Body of pancreas (tissue), 4 donors: ENCODE results near the gene ABCD1. TPM values are rescaled to one million over a fixed set of nuclear protein-coding genes. Genes with fewer than 3 reads are reported as not detected.
"Not testable (repeated sequence)": the region's sequence is repeated elsewhere in the genome, so short reads cannot be mapped to it uniquely, and the experiment has no call there.

Source experiments
- ATAC-seq: fragments of 150-250 bp; one replicate; pipeline ENCODE4 v1.9.1; 2016
- DNase-seq, 4 donors: peaks; one replicate each; pipeline ENCODE4 v3.0.0-alpha.2; 2019
- H3K27ac ChIP-seq, 4 donors: fragments of 200-600 bp; sonication (generic); 1 replicate in 3 of 4; 2 replicates in 1 of 4; pipeline versions ENCODE4 v1.5.1 to v1.6.1; 2016 to 2019; ENCODE audit warnings: mild to moderate bottlenecking in 1 of 4, mixed read lengths in 1 of 4, moderate library complexity in 1 of 4
- H3K27me3 ChIP-seq, 2 donors: fragments of 200-600 bp; sonication (generic); one replicate each; pipeline ENCODE4 v1.6.0; 2016; ENCODE audit warnings: mild to moderate bottlenecking in 1 of 2
- H3K36me3 ChIP-seq, 2 donors: fragments of 200-600 bp; sonication (generic); replicated peaks in 1 of 2; 2 replicates each; pipeline ENCODE4 v1.5.1; 2016; ENCODE audit warnings: low read depth in 2 of 2; ENCODE audit not compliant: insufficient read depth in 1 of 2
- H3K4me1 ChIP-seq: fragments of 200-600 bp; sonication (generic); one replicate; pipeline ENCODE4 v1.6.0; 2016
- H3K4me3 ChIP-seq, 2 donors: fragments of 200-600 bp; sonication (generic); 1 replicate in 1 of 2; 2 replicates in 1 of 2; pipeline ENCODE4 v1.5.1; 2016 to 2019
- H3K9me3 ChIP-seq, 3 donors: fragments of 200-600 bp; sonication (generic); 1 replicate in 2 of 3; 2 replicates in 1 of 3; pipeline ENCODE4 v1.5.1; 2016
- POLR2A ChIP-seq, 3 donors: fragments of 450-650 bp; IDR thresholded peaks; one replicate each; pipeline ENCODE4 v1.6.1; 2016; ENCODE audit warnings: antibody characterized with exemption in 3 of 3, mild to moderate bottlenecking in 2 of 3
- WGBS, 2 donors: methylation state at CpG; one replicate each; pipeline ENCODE4 v1.1.5; 2017; 5-methylcytosine and 5-hydroxymethylcytosine counted together
- intact Hi-C: fragments of 100-400 bp; cut with DNase I; formaldehyde crosslinking; loops from one replicate; pipeline ENCODE4 v1.15.1; 2023
- total RNA-seq, 2 donors: library from RNA; depleted of rRNA; stranded (reverse); fragments of >200 nt; gene quantifications; one replicate each; pipeline ENCODE4 v1.1.0, GENCODE V29; 2016
- TF ChIP-seq, protein P1 (sequence below), 7 experiments: fragments of 450-650 bp in 4 of 7; fragments of 200-600 bp in 3 of 7; sonication (generic) in 3 of 7; IDR thresholded peaks; one replicate each; pipeline ENCODE4 v1.5.1; 2016 to 2019; ENCODE audit warnings: antibody characterized with exemption in 7 of 7

The ABCD1 gene
- total RNA-seq, 2 donors from 2014 or later, result 11.2 to 31.6 TPM

DNA sequence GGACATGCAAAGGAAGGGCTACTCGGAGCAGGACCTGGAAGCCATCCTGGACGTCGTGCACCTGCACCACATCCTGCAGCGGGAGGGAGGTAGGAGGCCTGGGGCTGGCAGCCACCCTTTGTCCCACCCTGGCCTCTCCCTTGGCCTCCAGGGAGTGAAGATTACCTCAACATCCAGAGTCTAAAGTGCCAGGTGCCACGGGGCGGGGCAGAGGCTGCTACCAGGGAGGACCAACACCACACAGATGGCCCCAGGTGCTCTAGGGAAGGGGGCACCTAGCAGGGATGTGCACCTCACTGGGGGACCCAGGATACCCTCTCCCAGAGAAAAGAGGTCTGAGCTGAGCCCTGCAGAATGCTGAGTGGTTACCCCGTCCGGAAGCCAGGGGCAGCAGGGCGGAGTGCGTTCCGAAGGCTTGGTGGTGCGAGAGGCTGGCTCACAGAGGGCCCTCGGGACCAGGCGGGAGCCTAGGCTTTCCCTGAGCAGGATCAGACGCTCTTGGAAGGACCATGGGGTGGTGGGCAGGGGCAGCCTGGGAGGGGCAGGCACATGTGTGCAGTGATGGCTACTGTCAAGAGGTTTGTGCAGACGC, 16.1 kb downstream of the ABCD1 start:
- Histone ChIP-seq H3K9me3 (no peaks in the 10 kb centered on the region), H3K36me3 (peaks cover 0 to 2% of the 10 kb centered on the region in 2 donors), H3K27me3 (no peaks in the 10 kb centered on the region), H3K27ac (no peak overlapping the region), H3K4me1 (no peaks in the 10 kb centered on the region), H3K4me3 (no peak overlapping the region)
- ATAC-seq (no peak), DNase-seq (no peak)
- intact Hi-C loops, result no loop called here
- TF ChIP-seq, protein P1, sequence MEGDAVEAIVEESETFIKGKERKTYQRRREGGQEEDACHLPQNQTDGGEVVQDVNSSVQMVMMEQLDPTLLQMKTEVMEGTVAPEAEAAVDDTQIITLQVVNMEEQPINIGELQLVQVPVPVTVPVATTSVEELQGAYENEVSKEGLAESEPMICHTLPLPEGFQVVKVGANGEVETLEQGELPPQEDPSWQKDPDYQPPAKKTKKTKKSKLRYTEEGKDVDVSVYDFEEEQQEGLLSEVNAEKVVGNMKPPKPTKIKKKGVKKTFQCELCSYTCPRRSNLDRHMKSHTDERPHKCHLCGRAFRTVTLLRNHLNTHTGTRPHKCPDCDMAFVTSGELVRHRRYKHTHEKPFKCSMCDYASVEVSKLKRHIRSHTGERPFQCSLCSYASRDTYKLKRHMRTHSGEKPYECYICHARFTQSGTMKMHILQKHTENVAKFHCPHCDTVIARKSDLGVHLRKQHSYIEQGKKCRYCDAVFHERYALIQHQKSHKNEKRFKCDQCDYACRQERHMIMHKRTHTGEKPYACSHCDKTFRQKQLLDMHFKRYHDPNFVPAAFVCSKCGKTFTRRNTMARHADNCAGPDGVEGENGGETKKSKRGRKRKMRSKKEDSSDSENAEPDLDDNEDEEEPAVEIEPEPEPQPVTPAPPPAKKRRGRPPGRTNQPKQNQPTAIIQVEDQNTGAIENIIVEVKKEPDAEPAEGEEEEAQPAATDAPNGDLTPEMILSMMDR (IDR thresholded peaks at IDR 0.05), result no peak
- no peak for TF ChIP-seq POLR2A (IDR thresholded peaks at IDR 0.05)
- WGBS, 2 donors, result 79% methylated on average over 5 of the region's 16 CpGs; no CpG with 5 or more reads in 1 of the 2 donors

DNA sequence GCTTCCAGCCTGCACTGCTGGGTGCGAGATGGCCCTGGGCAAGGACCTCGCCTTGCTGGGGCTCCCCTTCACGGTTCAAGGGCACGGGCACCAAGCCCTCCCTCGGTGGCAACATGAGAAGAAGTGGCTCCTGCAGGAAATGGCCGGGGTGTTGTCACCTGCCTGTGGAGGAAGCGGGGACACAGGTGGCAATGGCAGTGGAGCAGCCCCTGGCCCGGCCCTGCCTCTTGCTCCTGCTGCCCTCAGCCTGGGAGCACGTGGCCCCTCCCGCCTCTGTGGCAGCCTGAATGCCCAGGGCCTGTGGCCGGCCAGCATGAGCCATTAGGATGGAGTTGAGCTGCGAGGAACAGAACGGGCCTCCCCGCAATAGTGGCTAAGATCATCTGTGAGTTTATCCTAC, 16.8 kb downstream of the ABCD1 start:
- DNase-seq (no peak), ATAC-seq (no peak)
- no peaks in the 10 kb centered on the region for H3K27me3 ChIP-seq
- H3K27ac ChIP-seq, result no peak overlapping the region
- no peak overlapping the region for H3K4me3 ChIP-seq
- H3K9me3 ChIP-seq, result no peaks in the 10 kb centered on the region
- no peaks in the 10 kb centered on the region for H3K4me1 ChIP-seq
- TF ChIP-seq, protein P1 (IDR thresholded peaks at IDR 0.05), result no peak
- no peak for TF ChIP-seq POLR2A (IDR thresholded peaks at IDR 0.05)
- intact Hi-C loops, result no loop called here
- no peaks in the 10 kb centered on the region for H3K36me3 ChIP-seq
- 60% methylated on average over 1 of the region's 14 CpGs; no CpG with 5 or more reads in 1 of the 2 donors for WGBS, 2 donors

DNA sequence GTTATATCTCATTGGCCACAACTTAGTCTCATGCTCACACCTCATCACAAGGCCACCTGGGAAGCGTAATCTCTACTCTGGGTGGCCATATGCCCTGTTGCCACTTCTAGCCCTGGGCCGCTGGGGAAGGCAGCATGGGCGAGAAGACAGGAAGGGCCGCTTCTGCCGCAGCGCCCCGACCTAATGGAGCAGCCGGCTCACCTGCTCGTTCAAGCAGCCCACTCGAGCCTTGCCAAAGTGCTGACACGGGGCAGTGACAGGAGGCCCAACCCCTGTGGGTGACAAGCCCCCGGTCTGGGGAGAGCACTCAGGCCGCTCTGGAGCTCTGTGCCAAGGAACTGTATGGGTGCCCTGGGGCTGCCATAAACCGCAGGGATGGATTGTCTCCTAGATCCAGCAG, 17.5 kb downstream of the ABCD1 start:
- intact Hi-C loops, ATAC-seq, H3K27me3 ChIP-seq, H3K4me3 ChIP-seq, H3K27ac ChIP-seq, H3K9me3 ChIP-seq, H3K4me1 ChIP-seq, DNase-seq, H3K36me3 ChIP-seq: not testable (repeated sequence)
- 97% methylated on average over 3 of the region's 14 CpGs; no CpG with 5 or more reads in 1 of the 2 donors for WGBS, 2 donors

DNA sequence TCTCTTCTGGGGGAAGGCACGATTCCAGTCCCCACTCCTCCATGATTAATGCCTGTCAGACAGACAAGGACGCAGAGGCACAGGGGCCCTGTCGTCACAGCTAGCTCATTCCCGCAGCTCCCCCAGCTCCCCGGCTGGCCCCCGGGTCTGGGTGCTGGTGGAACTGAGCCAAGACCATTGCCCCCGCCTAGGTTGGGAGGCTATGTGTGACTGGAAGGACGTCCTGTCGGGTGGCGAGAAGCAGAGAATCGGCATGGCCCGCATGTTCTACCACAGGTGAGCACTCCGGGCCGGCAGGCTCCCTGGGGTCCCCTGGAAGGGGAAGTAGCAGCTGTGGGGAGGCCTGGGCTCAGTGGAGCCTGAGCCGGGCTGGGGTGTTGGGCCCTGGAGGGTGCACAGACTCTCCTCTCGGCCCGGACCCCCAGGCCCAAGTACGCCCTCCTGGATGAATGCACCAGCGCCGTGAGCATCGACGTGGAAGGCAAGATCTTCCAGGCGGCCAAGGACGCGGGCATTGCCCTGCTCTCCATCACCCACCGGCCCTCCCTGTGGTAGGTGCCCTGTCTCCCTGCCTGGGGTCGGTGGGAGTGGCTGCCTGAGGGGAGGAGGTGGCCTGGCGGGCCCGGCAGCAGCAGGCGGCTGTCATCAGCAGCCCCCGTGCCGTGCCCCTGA, 18.3 kb downstream of the ABCD1 start:
- ATAC-seq, DNase-seq, intact Hi-C loops, H3K9me3 ChIP-seq, H3K4me3 ChIP-seq, H3K36me3 ChIP-seq, H3K27me3 ChIP-seq, H3K4me1 ChIP-seq, H3K27ac ChIP-seq: not testable (repeated sequence)
- 73% methylated on average over 17 of the region's 32 CpGs; no CpG with 5 or more reads in 1 of the 2 donors for WGBS, 2 donors

DNA sequence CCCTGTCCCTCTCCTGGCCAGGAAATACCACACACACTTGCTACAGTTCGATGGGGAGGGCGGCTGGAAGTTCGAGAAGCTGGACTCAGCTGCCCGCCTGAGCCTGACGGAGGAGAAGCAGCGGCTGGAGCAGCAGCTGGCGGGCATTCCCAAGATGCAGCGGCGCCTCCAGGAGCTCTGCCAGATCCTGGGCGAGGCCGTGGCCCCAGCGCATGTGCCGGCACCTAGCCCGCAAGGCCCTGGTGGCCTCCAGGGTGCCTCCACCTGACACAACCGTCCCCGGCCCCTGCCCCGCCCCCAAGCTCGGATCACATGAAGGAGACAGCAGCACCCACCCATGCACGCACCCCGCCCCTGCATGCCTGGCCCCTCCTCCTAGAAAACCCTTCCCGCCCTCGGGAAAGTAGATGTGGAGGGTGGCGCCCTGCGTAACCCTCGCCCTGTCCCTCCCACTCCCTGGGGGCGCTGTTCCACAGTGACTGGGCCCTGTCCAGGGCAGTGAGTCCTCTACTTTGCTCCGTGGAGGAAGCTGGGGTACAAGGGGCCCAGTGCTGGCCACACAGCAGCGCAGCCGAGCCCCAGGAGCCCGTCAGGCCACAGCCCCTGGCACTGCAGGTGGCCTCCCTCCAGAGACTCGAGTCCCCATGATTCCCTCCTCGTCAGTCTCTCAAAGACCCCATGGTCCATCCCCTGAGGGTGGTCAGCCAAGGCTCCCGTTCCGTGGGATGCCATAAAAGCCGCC, 19.0 kb downstream of the ABCD1 start:
- DNase-seq, result peak; percentile 34 to 77 (median 54)
- H3K9me3 ChIP-seq, H3K27me3 ChIP-seq, H3K4me1 ChIP-seq, H3K36me3 ChIP-seq, H3K4me3 ChIP-seq, H3K27ac ChIP-seq, ATAC-seq, intact Hi-C loops: not testable (repeated sequence)
- WGBS, 2 donors, result 63% methylated on average over 12 of the region's 35 CpGs; no CpG with 5 or more reads in 1 of the 2 donors
